HG02840 (cell line): Measurements from ENCODE around the gene MMP20.

Source experiments
- ATAC-seq: cut with Tn5 transposase; IDR thresholded peaks from one replicate; pipeline ENCODE4 v1.9.1; 2021; ENCODE audit warnings: mild to moderate bottlenecking, moderate library complexity, moderate number of reproducible peaks; ENCODE audit not compliant: unreplicated experiment, low FRiP score

Gene MMP20

GRCh38 chr11:102598272-102598671 lies 26.9 kb downstream of the MMP20 start:
- ATAC-seq, result no peak

GRCh38 chr11:102596578-102596977 lies 28.6 kb downstream of the MMP20 start:
- ATAC-seq, result no peak

- no peak for ATAC-seq
Observed at GRCh38 chr11:102592634-102593581, 32.2 kb downstream of the MMP20 start.

GRCh38 chr11:102592131-102592530 lies 33.0 kb downstream of the MMP20 start:
- no peak for ATAC-seq

- no peak for ATAC-seq
Observed at GRCh38 chr11:102591160-102591718, 33.9 kb downstream of the MMP20 start.

- ATAC-seq, result no peak
Observed at GRCh38 chr11:102590276-102591049, 34.7 kb downstream of the MMP20 start.

- ATAC-seq, result peak; percentile 40
Observed at GRCh38 chr11:102589047-102589459, 36.1 kb downstream of the MMP20 start.

- ATAC-seq, result no peak
Observed at GRCh38 chr11:102587722-102588121, 37.4 kb downstream of the MMP20 start.

GRCh38 chr11:102583141-102583873 lies 41.8 kb downstream of the MMP20 start:
- ATAC-seq, result no peak

- ATAC-seq, result no peak
Observed at GRCh38 chr11:102582140-102582539, 43.0 kb downstream of the MMP20 start.

GRCh38 chr11:102581066-102581465 lies 44.1 kb downstream of the MMP20 start:
- ATAC-seq, result no peak

- ATAC-seq, result peak; percentile 42
Observed at GRCh38 chr11:102580185-102580951, 44.8 kb downstream of the MMP20 start.

- no peak for ATAC-seq
Observed at GRCh38 chr11:102577723-102578122, 47.4 kb downstream of the MMP20 start.

GRCh38 chr11:102577182-102577581 lies 48.0 kb downstream of the MMP20 start:
- no peak for ATAC-seq

- ATAC-seq, result no peak
Observed at GRCh38 chr11:102576350-102576749, 48.8 kb downstream of the MMP20 start.

GRCh38 chr11:102575012-102575411 lies 50.1 kb downstream of the MMP20 start:
- no peak for ATAC-seq

GRCh38 chr11:102573851-102574250 lies 51.3 kb downstream of the MMP20 start:
- no peak for ATAC-seq

GRCh38 chr11:102572554-102573220 lies 52.4 kb downstream of the MMP20 start:
- ATAC-seq, result no peak

- no peak for ATAC-seq
Observed at GRCh38 chr11:102568851-102569250, 56.3 kb downstream of the MMP20 start.
